HL-60 (cell line): ENCODE data around the gene SIPA1.

ENCODE experiments used
- DNase-seq, 2 experiments: peaks; one replicate each; pipeline ENCODE4 v3.0.0-alpha.2; 2010 to 2020; ENCODE audit warnings: low read depth in 1 of 2, low spot score in 1 of 2
- H3K27ac ChIP-seq: fragments of 250-450 bp; sonication (Bioruptor Pico); replicated peaks from 2 replicates; pipeline ENCODE4 v1.5.1; 2020; ENCODE audit warnings: mild to moderate bottlenecking, moderate library complexity
- H3K27me3 ChIP-seq: fragments of 250-450 bp; sonication (Bioruptor Pico); 2 replicates; pipeline ENCODE4 v1.5.1; 2021; ENCODE audit warnings: mild to moderate bottlenecking, moderate library complexity; ENCODE audit not compliant: insufficient read depth, poor library complexity, severe bottlenecking
- H3K4me3 ChIP-seq: replicated peaks from 2 replicates; pipeline ENCODE4 v1.5.1; 2011; ENCODE audit warnings: mild to moderate bottlenecking, control low read depth, low read length; ENCODE audit not compliant: insufficient read depth
- GABPA ChIP-seq: IDR thresholded peaks from 2 replicates; pipeline ENCODE4 v1.6.1; 2012; ENCODE audit warnings: low read depth
- POLR2AphosphoS5 ChIP-seq: IDR thresholded peaks from 2 replicates; pipeline ENCODE4 v1.6.1; 2012; ENCODE audit warnings: low read depth
- SPI1 ChIP-seq: IDR thresholded peaks from 2 replicates; pipeline ENCODE4 v1.6.1; 2012; ENCODE audit warnings: low read depth, mild to moderate bottlenecking, borderline replicate concordance
- TF ChIP-seq, protein P1 (sequence below): IDR thresholded peaks from 2 replicates; pipeline ENCODE4 v1.6.1; 2012; ENCODE audit warnings: low read depth; ENCODE audit not compliant: insufficient replicate concordance
- TF ChIP-seq, protein P2 (sequence below): IDR thresholded peaks from one replicate; pipeline ENCODE4 v1.5.1; 2011; ENCODE audit warnings: low read length, control low read depth, inconsistent platforms; ENCODE audit not compliant: insufficient read depth

The SIPA1 gene

GRCh38 chr11:65648997-65649493 is 11.1 kb downstream of the SIPA1 start:
- H3K4me3 ChIP-seq: no peak overlapping the region
- H3K27ac ChIP-seq: no peak overlapping the region
- TF ChIP-seq GABPA (no peak), POLR2AphosphoS5 (no peak), SPI1 (no peak)
- TF ChIP-seq, protein P1, sequence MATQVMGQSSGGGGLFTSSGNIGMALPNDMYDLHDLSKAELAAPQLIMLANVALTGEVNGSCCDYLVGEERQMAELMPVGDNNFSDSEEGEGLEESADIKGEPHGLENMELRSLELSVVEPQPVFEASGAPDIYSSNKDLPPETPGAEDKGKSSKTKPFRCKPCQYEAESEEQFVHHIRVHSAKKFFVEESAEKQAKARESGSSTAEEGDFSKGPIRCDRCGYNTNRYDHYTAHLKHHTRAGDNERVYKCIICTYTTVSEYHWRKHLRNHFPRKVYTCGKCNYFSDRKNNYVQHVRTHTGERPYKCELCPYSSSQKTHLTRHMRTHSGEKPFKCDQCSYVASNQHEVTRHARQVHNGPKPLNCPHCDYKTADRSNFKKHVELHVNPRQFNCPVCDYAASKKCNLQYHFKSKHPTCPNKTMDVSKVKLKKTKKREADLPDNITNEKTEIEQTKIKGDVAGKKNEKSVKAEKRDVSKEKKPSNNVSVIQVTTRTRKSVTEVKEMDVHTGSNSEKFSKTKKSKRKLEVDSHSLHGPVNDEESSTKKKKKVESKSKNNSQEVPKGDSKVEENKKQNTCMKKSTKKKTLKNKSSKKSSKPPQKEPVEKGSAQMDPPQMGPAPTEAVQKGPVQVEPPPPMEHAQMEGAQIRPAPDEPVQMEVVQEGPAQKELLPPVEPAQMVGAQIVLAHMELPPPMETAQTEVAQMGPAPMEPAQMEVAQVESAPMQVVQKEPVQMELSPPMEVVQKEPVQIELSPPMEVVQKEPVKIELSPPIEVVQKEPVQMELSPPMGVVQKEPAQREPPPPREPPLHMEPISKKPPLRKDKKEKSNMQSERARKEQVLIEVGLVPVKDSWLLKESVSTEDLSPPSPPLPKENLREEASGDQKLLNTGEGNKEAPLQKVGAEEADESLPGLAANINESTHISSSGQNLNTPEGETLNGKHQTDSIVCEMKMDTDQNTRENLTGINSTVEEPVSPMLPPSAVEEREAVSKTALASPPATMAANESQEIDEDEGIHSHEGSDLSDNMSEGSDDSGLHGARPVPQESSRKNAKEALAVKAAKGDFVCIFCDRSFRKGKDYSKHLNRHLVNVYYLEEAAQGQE: no peak
- TF ChIP-seq, protein P2, sequence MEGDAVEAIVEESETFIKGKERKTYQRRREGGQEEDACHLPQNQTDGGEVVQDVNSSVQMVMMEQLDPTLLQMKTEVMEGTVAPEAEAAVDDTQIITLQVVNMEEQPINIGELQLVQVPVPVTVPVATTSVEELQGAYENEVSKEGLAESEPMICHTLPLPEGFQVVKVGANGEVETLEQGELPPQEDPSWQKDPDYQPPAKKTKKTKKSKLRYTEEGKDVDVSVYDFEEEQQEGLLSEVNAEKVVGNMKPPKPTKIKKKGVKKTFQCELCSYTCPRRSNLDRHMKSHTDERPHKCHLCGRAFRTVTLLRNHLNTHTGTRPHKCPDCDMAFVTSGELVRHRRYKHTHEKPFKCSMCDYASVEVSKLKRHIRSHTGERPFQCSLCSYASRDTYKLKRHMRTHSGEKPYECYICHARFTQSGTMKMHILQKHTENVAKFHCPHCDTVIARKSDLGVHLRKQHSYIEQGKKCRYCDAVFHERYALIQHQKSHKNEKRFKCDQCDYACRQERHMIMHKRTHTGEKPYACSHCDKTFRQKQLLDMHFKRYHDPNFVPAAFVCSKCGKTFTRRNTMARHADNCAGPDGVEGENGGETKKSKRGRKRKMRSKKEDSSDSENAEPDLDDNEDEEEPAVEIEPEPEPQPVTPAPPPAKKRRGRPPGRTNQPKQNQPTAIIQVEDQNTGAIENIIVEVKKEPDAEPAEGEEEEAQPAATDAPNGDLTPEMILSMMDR: no peak
- H3K27me3 ChIP-seq: no peaks in the 10 kb centered on the region
- DNase-seq: no peak

DNA sequence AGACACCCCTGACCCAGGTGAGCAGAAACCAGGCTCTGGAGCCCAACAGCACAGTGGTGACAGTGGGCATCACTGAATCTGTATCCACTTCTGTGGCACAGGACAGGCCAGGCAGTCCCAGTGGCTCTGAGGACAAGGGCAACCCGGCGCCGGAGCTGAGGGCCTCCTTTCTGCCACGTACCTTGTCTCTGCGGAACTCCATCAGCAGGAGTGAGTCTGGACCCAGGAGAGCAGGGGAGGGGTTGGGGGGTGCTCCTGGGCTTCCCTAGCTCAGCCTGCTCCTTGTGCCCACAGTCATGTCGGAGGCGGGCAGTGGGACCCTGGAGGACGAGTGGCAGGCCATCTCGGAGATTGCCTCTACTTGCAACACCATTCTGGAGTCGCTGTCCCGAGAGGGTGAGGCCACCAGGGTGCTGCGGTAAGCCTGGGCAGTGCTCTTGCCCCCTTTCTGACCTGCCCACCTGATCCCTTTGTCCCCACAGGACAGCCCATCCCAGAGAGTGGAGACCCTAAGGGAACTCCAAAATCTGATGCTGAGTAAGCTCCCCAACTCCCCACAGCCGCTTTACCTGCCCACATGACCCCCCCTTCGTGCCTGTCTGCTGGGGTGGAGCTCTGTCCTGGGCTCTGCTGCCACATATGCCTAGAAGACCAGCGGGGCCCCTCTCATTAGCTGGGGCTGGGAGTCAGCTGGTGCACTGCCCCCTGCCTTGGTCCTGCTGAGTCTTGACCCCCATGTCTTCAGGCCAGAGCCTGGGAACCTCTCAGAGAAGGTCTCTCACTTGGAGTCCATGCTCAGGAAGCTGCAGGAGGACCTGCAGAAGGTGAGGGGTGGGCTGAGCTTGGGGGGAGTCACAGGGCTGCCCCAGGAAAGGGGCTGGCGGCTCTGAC is 12.0 kb downstream of the SIPA1 start:
- no peak for DNase-seq
- no peak overlapping the region for H3K4me3 ChIP-seq
- no peak for TF ChIP-seq GABPA
- TF ChIP-seq, protein P1: no peak
- TF ChIP-seq, protein P2: no peak
- TF ChIP-seq SPI1: no peak
- H3K27me3 ChIP-seq: no peaks in the 10 kb centered on the region
- H3K27ac ChIP-seq: no peak overlapping the region

GRCh38 chr11:65650547-65651338 is 12.8 kb downstream of the SIPA1 start:
- H3K27me3 ChIP-seq: no peaks in the 10 kb centered on the region
- no peak for DNase-seq
- TF ChIP-seq, protein P1: no peak
- TF ChIP-seq SPI1 (no peak), POLR2AphosphoS5 (no peak), GABPA (no peak)
- TF ChIP-seq, protein P2: no peak
- H3K4me3 ChIP-seq: no peak overlapping the region
- no peak overlapping the region for H3K27ac ChIP-seq
